WERI-Rb-1 (cell line): Measurements from ENCODE around the gene CCDC12.

ENCODE experiments used
- DNase-seq: peaks from one replicate; pipeline ENCODE4 v3.0.0-alpha.2; 2020
- H3K27ac ChIP-seq: fragments of 250-450 bp; sonication (Bioruptor Pico); 2 replicates; pipeline ENCODE4 v1.5.1; 2020; ENCODE audit warnings: mild to moderate bottlenecking, moderate library complexity
- H3K27me3 ChIP-seq: fragments of 250-450 bp; sonication (Bioruptor Pico); 2 replicates; pipeline ENCODE4 v1.5.1; 2021; ENCODE audit warnings: mild to moderate bottlenecking, low read depth, moderate library complexity; ENCODE audit not compliant: insufficient read depth, severe bottlenecking
- H3K36me3 ChIP-seq: fragments of 250-450 bp; sonication (Bioruptor Pico); 2 replicates; pipeline ENCODE4 v1.5.1; 2020; ENCODE audit warnings: mild to moderate bottlenecking, moderate library complexity
- H3K4me3 ChIP-seq: 2 replicates; pipeline ENCODE4 v1.5.1; 2011; ENCODE audit warnings: low read depth, mild to moderate bottlenecking, control low read depth, low read length
- H3K9me3 ChIP-seq: fragments of 250-450 bp; sonication (Bioruptor Pico); 2 replicates; pipeline ENCODE4 v1.5.1; 2021; ENCODE audit warnings: mild to moderate bottlenecking, moderate library complexity; ENCODE audit not compliant: severe bottlenecking
- CTCF ChIP-seq: IDR thresholded peaks from 2 replicates; pipeline ENCODE4 v1.5.1; 2011; ENCODE audit warnings: low read depth, mild to moderate bottlenecking, control low read depth, inconsistent platforms, low read length

CCDC12 gene

GRCh38 chr3:46891132-46891531 is 85.4 kb downstream of the CCDC12 start:
- Histone ChIP-seq H3K27me3 (no peaks in the 10 kb centered on the region), H3K4me3 (no peak overlapping the region), H3K36me3 (no peaks in the 10 kb centered on the region), H3K9me3 (no peaks in the 10 kb centered on the region), H3K27ac (no peak overlapping the region)
- DNase-seq, result no peak
- TF ChIP-seq CTCF, result no peak

GRCh38 chr3:46890132-46890531 is 86.4 kb downstream of the CCDC12 start:
- Histone ChIP-seq H3K9me3 (no peaks in the 10 kb centered on the region), H3K27ac (peak overlapping the region; percentile 14; the same call in 1 of the 2 replicates), H3K4me3 (no peak overlapping the region), H3K27me3 (no peaks in the 10 kb centered on the region), H3K36me3 (no peaks in the 10 kb centered on the region)
- TF ChIP-seq CTCF, result no peak
- peak; percentile 55 for DNase-seq

- DNase-seq, result peak; percentile 63
- H3K9me3 ChIP-seq, result no peaks in the 10 kb centered on the region
- no peak overlapping the region for H3K4me3 ChIP-seq
- no peaks in the 10 kb centered on the region for H3K36me3 ChIP-seq
- peak overlapping the region; percentile 14; the same call in 1 of the 2 replicates for H3K27ac ChIP-seq
- no peaks in the 10 kb centered on the region for H3K27me3 ChIP-seq
- no peak for TF ChIP-seq CTCF
Observed at GRCh38 chr3:46889381-46890110, 87.0 kb downstream of the CCDC12 start.

GRCh38 chr3:46888705-46889104 is 87.8 kb downstream of the CCDC12 start:
- H3K27me3 ChIP-seq, result peaks cover 8% of the 10 kb centered on the region
- DNase-seq, result no peak
- H3K4me3 ChIP-seq, result no peak overlapping the region
- no peaks in the 10 kb centered on the region for H3K9me3 ChIP-seq
- no peaks in the 10 kb centered on the region for H3K36me3 ChIP-seq
- TF ChIP-seq CTCF, result no peak
- H3K27ac ChIP-seq, result no peak overlapping the region

- no peak for TF ChIP-seq CTCF
- Histone ChIP-seq H3K27ac (no peak overlapping the region), H3K4me3 (no peak overlapping the region), H3K27me3 (peaks cover 12% of the 10 kb centered on the region), H3K9me3 (no peaks in the 10 kb centered on the region), H3K36me3 (no peaks in the 10 kb centered on the region)
- DNase-seq, result no peak
Observed at GRCh38 chr3:46887980-46888494, 88.5 kb downstream of the CCDC12 start.
